H9 (cell line): ENCODE results near the gene SCTR. TPM values are rescaled to one million over a fixed set of nuclear protein-coding genes. Genes with fewer than 3 reads are reported as not detected.
A peak's percentile ranks its signal among the peaks of the same experiment; 100 is the strongest.

Experiments
- DNase-seq: peaks from one replicate; pipeline ENCODE4 v3.0.0-alpha.2; 2017
- H2AFZ ChIP-seq: one replicate; pipeline ENCODE4 v1.6.1; 2013; ENCODE audit warnings: mild to moderate bottlenecking, low read length, control low read depth, moderate library complexity
- H2AK5ac ChIP-seq: 2 replicates; pipeline ENCODE4 v1.6.1; 2013; ENCODE audit warnings: low read length, control low read depth, mixed read lengths; ENCODE audit not compliant: insufficient read length
- H2BK120ac ChIP-seq: one replicate; pipeline ENCODE4 v1.6.1; 2013; ENCODE audit warnings: low read depth, mild to moderate bottlenecking, low read length, control low read depth, inconsistent platforms; ENCODE audit not compliant: poor library complexity, severe bottlenecking
- H2BK12ac ChIP-seq: 2 replicates; pipeline ENCODE4 v1.6.1; 2013; ENCODE audit warnings: low read length, control low read depth, mixed read lengths, low read depth; ENCODE audit not compliant: insufficient read length
- H2BK15ac ChIP-seq: 2 replicates; pipeline ENCODE4 v1.6.1; 2013; ENCODE audit warnings: low read depth, low read length, control low read depth
- H2BK20ac ChIP-seq: one replicate; pipeline ENCODE4 v1.6.1; 2013; ENCODE audit warnings: low read depth, mild to moderate bottlenecking, low read length, control low read depth, inconsistent platforms; ENCODE audit not compliant: poor library complexity, severe bottlenecking
- H2BK5ac ChIP-seq: 2 replicates; pipeline ENCODE4 v1.6.1; 2013; ENCODE audit warnings: low read length, control low read depth, mixed read lengths; ENCODE audit not compliant: insufficient read length
- H3K14ac ChIP-seq: 2 replicates; pipeline ENCODE4 v1.6.1; 2013; ENCODE audit warnings: low read length, control low read depth; ENCODE audit not compliant: insufficient read depth
- H3K18ac ChIP-seq: 2 replicates; pipeline ENCODE4 v1.6.1; 2013; ENCODE audit warnings: low read depth, mild to moderate bottlenecking, mixed read lengths, low read length, control low read depth; ENCODE audit not compliant: insufficient read length
- H3K23ac ChIP-seq: 2 replicates; pipeline ENCODE4 v1.6.1; 2013; ENCODE audit warnings: low read length, control low read depth, mixed read lengths, low read depth; ENCODE audit not compliant: insufficient read length
- H3K23me2 ChIP-seq: 2 replicates; pipeline ENCODE4 v1.6.1; 2013; ENCODE audit warnings: low read depth, mild to moderate bottlenecking, mixed read lengths, low read length, control low read depth; ENCODE audit not compliant: insufficient read length, poor library complexity, severe bottlenecking
- H3K27ac ChIP-seq: 2 replicates; pipeline ENCODE4 v1.5.1; 2013; ENCODE audit warnings: low read length, control low read depth, mixed read lengths, low read depth; ENCODE audit not compliant: insufficient read length
- H3K27me3 ChIP-seq: 2 replicates; pipeline ENCODE4 v1.6.1; 2013; ENCODE audit warnings: low read length, control low read depth, inconsistent platforms; ENCODE audit not compliant: insufficient read depth
- H3K4ac ChIP-seq: 2 replicates; pipeline ENCODE4 v1.6.1; 2013; ENCODE audit warnings: low read depth, mild to moderate bottlenecking, control low read depth, inconsistent platforms, low read length, moderate library complexity
- H3K4me1 ChIP-seq: 2 replicates; pipeline ENCODE4 v1.6.1; 2013; ENCODE audit warnings: low read length, control low read depth, inconsistent platforms; ENCODE audit not compliant: insufficient read depth
- H3K4me2 ChIP-seq: 2 replicates; pipeline ENCODE4 v1.6.1; 2013; ENCODE audit warnings: low read length, control low read depth, mixed read lengths; ENCODE audit not compliant: insufficient read length, insufficient read depth
- H3K56ac ChIP-seq: 2 replicates; pipeline ENCODE4 v1.6.1; 2013; ENCODE audit warnings: low read depth, mild to moderate bottlenecking, mixed read lengths, low read length, control low read depth; ENCODE audit not compliant: insufficient read length
- H3K79me1 ChIP-seq: 2 replicates; pipeline ENCODE4 v1.6.1; 2013; ENCODE audit warnings: low read depth, mild to moderate bottlenecking, moderate library complexity, low read length, control low read depth, inconsistent platforms; ENCODE audit not compliant: insufficient read depth, poor library complexity, severe bottlenecking
- H3K79me2 ChIP-seq: 2 replicates; pipeline ENCODE4 v1.6.1; 2013; ENCODE audit warnings: low read length, control low read depth, inconsistent platforms; ENCODE audit not compliant: insufficient read depth
- H3K9ac ChIP-seq: 2 replicates; pipeline ENCODE4 v1.6.1; 2013; ENCODE audit warnings: low read length, control low read depth, mixed read lengths; ENCODE audit not compliant: insufficient read length; ENCODE audit errors: extremely low read depth
- H3K9me3 ChIP-seq: one replicate; pipeline ENCODE4 v1.6.1; 2013; ENCODE audit warnings: low read depth, low read length, inconsistent platforms; ENCODE audit not compliant: control insufficient read depth
- H3T11ph ChIP-seq: one replicate; pipeline ENCODE4 v1.6.1; 2013; ENCODE audit warnings: mild to moderate bottlenecking, low read length, control low read depth, inconsistent platforms
- H4K20me1 ChIP-seq: one replicate; pipeline ENCODE4 v1.6.1; 2013; ENCODE audit not compliant: control insufficient read depth, insufficient read length, insufficient read depth
- H4K5ac ChIP-seq: 2 replicates; pipeline ENCODE4 v1.6.1; 2013; ENCODE audit warnings: low read depth, mild to moderate bottlenecking, mixed read lengths, low read length, control low read depth; ENCODE audit not compliant: insufficient read length
- H4K8ac ChIP-seq: replicated peaks from 2 replicates; pipeline ENCODE4 v1.6.1; 2013; ENCODE audit warnings: low read length, control low read depth, mixed read lengths, low read depth; ENCODE audit not compliant: insufficient read length
- H4K91ac ChIP-seq: 2 replicates; pipeline ENCODE4 v1.6.1; 2013; ENCODE audit warnings: low read depth, mild to moderate bottlenecking, moderate library complexity, mixed read lengths, low read length, control low read depth; ENCODE audit not compliant: insufficient read length
- H3K27ac Mint-ChIP-seq, 3 experiments: 2 replicates in 2 of 3; 3 replicates in 1 of 3; pipeline ENCODE4 v1.8.0; 2020 to 2021; ENCODE audit warnings: mixed read lengths in 3 of 3, mild to moderate bottlenecking in 1 of 3, moderate library complexity in 1 of 3
- H3K27me3 Mint-ChIP-seq: 2 replicates; pipeline ENCODE4 v1.8.0; 2021; ENCODE audit warnings: low read depth, mild to moderate bottlenecking, moderate library complexity, mixed read lengths
- H3K36me3 Mint-ChIP-seq, 3 experiments: 2 replicates in 2 of 3; 3 replicates in 1 of 3; pipeline ENCODE4 v1.8.0; 2020 to 2021; ENCODE audit warnings: low read depth in 3 of 3, mixed read lengths in 3 of 3; ENCODE audit not compliant: insufficient read depth in 1 of 3
- H3K4me1 Mint-ChIP-seq, 2 experiments: 2 replicates each; pipeline ENCODE4 v1.8.0; 2020; ENCODE audit warnings: mixed read lengths in 2 of 2
- H3K4me3 Mint-ChIP-seq, 2 experiments: 2 replicates in 1 of 2; 3 replicates in 1 of 2; pipeline ENCODE4 v1.8.0; 2020 to 2021; ENCODE audit warnings: mild to moderate bottlenecking in 2 of 2, mixed read lengths in 2 of 2, moderate library complexity in 1 of 2
- H3K9me3 Mint-ChIP-seq, 2 experiments: 2 replicates in 1 of 2; 3 replicates in 1 of 2; pipeline ENCODE4 v1.8.0; 2020; ENCODE audit warnings: mild to moderate bottlenecking in 2 of 2, mixed read lengths in 2 of 2, moderate library complexity in 1 of 2
- CTCF ChIP-seq: fragments of 200-600 bp; sonication (generic); conservative IDR thresholded peaks from 3 replicates; pipeline ENCODE4 v1.8.0; 2021; ENCODE audit warnings: antibody characterized with exemption, mild to moderate bottlenecking
- WGBS: extraction: QIAGEN DNeasy Blood & Tissue Kit; methylation state at CpG from one replicate; pipeline ENCODE4 v1.1.7; 2013; ENCODE audit warnings: missing lambda C conversion rate, low lambda C conversion rate, mixed read lengths; ENCODE audit not compliant: insufficient read length; ENCODE audit errors: extremely low coverage; 5-methylcytosine and 5-hydroxymethylcytosine counted together
- total RNA-seq: library from RNA; stranded (reverse); gene quantifications from 2 replicates; pipeline ENCODE4 v1.2.1, GENCODE V29; 2021

SCTR gene
- total RNA-seq, 1 experiment from 2014 or later = not detected

DNA sequence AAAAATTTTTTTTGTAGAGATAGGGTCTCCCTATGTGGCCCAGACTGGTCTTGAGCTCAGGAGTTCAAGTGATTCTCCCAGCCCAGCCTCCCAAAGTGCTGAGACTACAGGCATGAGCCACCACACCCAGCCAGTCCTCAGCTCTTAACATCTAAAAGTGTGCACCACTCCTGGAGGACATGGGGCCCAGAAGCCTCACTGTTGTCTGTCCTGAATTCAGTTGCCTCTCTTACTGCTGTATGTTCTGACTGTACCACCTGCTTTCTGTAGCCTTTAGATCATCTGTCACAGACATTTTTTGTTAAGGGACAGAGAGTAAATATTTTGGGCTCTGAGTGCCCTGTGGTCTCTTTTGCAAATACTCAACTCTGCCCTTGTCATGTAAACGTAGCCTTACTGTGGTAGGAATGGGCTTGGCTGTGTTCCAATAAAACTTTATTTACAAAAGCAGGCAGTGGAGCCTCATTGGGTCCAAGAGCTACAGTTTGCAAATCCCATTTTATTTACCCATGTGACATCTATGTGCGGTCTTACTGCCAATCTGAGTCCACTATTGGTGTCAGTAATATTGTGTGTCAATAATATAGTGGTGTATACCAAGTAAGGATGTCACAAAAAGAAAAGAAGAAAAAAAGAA, 54.5 kb downstream of the SCTR start:
- no peak overlapping the region for H4K8ac ChIP-seq
- no peak overlapping the region for H2AFZ ChIP-seq

More for the DNA sequence above, 54.5 kb downstream of the SCTR start:
- Histone ChIP-seq H3K4me1 (no peaks in the 10 kb centered on the region), H3K18ac (no peak overlapping the region), H4K20me1 (no peaks in the 10 kb centered on the region), H3K23me2 (no peaks in the 10 kb centered on the region), H2AK5ac (no peak overlapping the region), H3K14ac (no peak overlapping the region), H3K79me1 (no peaks in the 10 kb centered on the region), H3T11ph (no peak overlapping the region), H3K4ac (no peak overlapping the region), H3K23ac (no peak overlapping the region), H4K91ac (no peak overlapping the region), H2BK15ac (no peak overlapping the region), H3K9ac (no peak overlapping the region), H2BK120ac (no peak overlapping the region), H4K5ac (no peak overlapping the region), H3K56ac (no peak overlapping the region), H2BK5ac (no peak overlapping the region), H3K27ac (no peak overlapping the region), H2BK12ac (no peak overlapping the region), H3K9me3 (no peaks in the 10 kb centered on the region), H2BK20ac (no peak overlapping the region), H3K79me2 (no peaks in the 10 kb centered on the region), H3K4me2 (no peak overlapping the region), H3K27me3 (no peaks in the 10 kb centered on the region)
- peaks cover 10 to 23% of the 10 kb centered on the region in 2 experiments for H3K4me1 Mint-ChIP-seq
- H3K4me3 Mint-ChIP-seq = no peak overlapping the region
- H3K9me3 Mint-ChIP-seq = no peaks in the 10 kb centered on the region
- WGBS = no CpG with 5 or more reads among the region's 2 CpGs
- no peak for TF ChIP-seq CTCF
- no peak for DNase-seq
- 0 out of 2 replicates have a peak, but pooled peaks cover 3% of the 10 kb centered on the region for H3K27me3 Mint-ChIP-seq
- no peaks in the 10 kb centered on the region for H3K36me3 Mint-ChIP-seq
- H3K27ac Mint-ChIP-seq = peak overlapping the region in 1 of 3 experiments; percentile 52; a peak in 1 of 7 replicates
